Smooth muscle cell of bladder (primary cell): Measurements from ENCODE around the gene IL24. TPM values are rescaled to one million over a fixed set of nuclear protein-coding genes. Genes with fewer than 3 reads are reported as not detected.

Experiments
- total RNA-seq: library from RNA; depleted of rRNA; stranded (reverse); fragments of >200 nt; gene quantifications from 2 replicates; pipeline ENCODE4 v1.2.3, GENCODE V29; 2014

IL24 gene, protein sequence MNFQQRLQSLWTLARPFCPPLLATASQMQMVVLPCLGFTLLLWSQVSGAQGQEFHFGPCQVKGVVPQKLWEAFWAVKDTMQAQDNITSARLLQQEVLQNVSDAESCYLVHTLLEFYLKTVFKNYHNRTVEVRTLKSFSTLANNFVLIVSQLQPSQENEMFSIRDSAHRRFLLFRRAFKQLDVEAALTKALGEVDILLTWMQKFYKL
- 0.55 and 1.8 TPM in 2 replicates for total RNA-seq

DNA sequence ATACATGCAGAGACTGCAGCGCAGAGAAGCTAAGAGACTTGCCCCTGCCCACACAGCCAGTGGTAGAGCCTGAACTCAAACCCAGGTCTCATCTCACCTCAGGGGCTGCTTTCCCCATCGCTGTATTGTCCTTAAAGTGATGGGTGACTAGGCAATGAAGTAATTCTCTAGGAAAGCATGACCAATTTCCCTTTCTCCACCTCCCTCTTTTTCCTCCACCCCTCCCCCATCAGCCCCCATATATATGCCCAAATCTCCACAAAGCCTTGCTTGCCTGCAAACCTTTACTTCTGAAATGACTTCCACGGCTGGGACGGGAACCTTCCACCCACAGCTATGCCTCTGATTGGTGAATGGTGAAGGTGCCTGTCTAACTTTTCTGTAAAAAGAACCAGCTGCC lies at the start of gene IL24:
IL24 (plus strand) TSS at position 269 of the 400 bp plus-strand sequence. CDS start 390 bp downstream, outside the sequence.

DNA sequence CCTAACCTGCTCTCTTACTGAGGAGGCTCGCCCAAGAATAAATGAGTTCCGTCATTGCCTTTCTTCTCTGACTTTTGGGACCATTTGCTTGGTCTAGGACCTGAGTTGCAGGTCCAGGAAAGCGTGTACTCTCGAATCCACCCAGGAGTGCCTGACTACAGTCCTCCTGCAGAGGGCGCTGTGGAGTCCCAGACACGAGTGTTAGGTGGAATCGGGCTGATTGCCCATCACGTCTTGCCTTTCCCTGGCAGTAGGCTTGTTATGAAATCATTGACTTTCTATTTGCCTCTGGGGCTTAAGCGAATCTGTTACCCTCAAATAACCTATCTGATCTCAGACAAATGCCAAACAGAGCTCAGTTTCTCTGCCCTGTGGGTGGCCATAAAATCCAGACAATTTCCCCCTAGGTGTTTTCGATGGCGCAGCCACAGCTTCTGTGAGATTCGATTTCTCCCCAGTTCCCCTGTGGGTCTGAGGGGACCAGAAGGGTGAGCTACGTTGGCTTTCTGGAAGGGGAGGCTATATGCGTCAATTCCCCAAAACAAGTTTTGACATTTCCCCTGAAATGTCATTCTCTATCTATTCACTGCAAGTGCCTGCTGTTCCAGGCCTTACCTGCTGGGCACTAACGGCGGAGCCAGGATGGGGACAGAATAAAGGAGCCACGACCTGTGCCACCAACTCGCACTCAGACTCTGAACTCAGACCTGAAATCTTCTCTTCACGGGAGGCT lies 32.1 kb upstream of the IL24 start, which contains the start of gene IL20:
IL20 (plus strand) TSS at position 685 of the 733 bp plus-strand sequence. CDS start 230 bp downstream, outside the sequence.

GRCh38 chr1:206921772-206922265 lies 24.6 kb downstream of the IL24 start, which contains the start of gene FCMR:
Gene FCMR (minus strand): TSS chr1:206921941. CDS start chr1:206921854, 87 bp downstream.

DNA sequence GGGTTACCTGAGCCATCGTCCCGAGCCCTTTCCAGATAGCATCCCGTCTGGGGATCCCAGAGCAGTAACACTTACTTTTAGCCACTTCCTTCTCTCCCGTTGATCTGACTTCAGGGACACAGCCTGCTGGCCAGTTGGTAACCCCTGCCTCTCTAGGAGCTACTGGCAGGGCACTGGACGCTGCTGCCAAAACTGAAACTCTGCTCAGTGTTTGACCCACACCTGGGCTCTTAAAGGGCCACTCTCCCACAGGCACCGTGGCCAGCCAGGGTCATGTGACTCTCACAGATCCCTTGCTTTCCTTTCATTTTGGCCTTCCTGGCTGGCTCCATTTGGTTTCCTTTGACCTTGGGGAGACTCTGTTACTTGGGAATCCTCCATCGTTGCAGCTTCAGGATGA lies 49.0 kb downstream of the IL24 start, which contains the start of gene PIGR:
PIGR (minus strand) TSS at position 206 of the 400 bp plus-strand sequence. CDS start 5,935 bp downstream, outside the sequence.

Other genes with a start within 250 kb of the IL24 start
- 31.4 and 40.2 TPM in 2 replicates for gene MAPKAPK2, start 212.5 kb upstream of the IL24 start, total RNA-seq
- gene IL19, start 126.7 kb upstream of the IL24 start, total RNA-seq = 0.28 TPM in 1 of 2 replicates, not detected in the other
- gene IL10, start 124.9 kb upstream of the IL24 start, total RNA-seq = not detected in 2 replicates
- 0.14 TPM in 1 of 2 replicates, not detected in the other for gene IL20, start 31.8 kb upstream of the IL24 start, total RNA-seq
- 0.09 and 0.57 TPM in 2 replicates for gene FCMR, start 24.5 kb downstream of the IL24 start, total RNA-seq
- not detected in 2 replicates for gene PIGR, start 49.0 kb downstream of the IL24 start, total RNA-seq
- not detected in 2 replicates for gene FCAMR, start 73.0 kb downstream of the IL24 start, total RNA-seq
- gene C1orf116, start 135.3 kb downstream of the IL24 start, total RNA-seq = under 0.01 TPM in 1 of 2 replicates, not detected in the other
- 4.0 and 4.6 TPM in 2 replicates for gene YOD1, start 153.8 kb downstream of the IL24 start, total RNA-seq
- 3.1 and 4.6 TPM in 2 replicates for gene PFKFB2, start 155.8 kb downstream of the IL24 start, total RNA-seq
- 0.14 TPM in 1 of 2 replicates, not detected in the other for gene C4BPB, start 191.4 kb downstream of the IL24 start, total RNA-seq
- under 0.01 TPM in 1 of 2 replicates, not detected in the other for gene C4BPA, start 206.8 kb downstream of the IL24 start, total RNA-seq